ENCODE data around the gene MYO3B.

MYO3B gene

GRCh38 chr2:170350929-170351826, 173.2 kb downstream of the MYO3B start:
- no peak for DNase-seq

- no peak for DNase-seq
Measured at GRCh38 chr2:170353723-170354122, 175.8 kb downstream of the MYO3B start.

- no peak for DNase-seq
Measured at GRCh38 chr2:170354388-170354787, 176.4 kb downstream of the MYO3B start.

GRCh38 chr2:170354855-170355780, 177.2 kb downstream of the MYO3B start:
- no peak for DNase-seq

GRCh38 chr2:170359466-170359865, 181.5 kb downstream of the MYO3B start:
- DNase-seq: no peak

GRCh38 chr2:170360546-170361089, 182.7 kb downstream of the MYO3B start:
- DNase-seq: no peak

- peak; percentile 69 for DNase-seq
Measured at GRCh38 chr2:170361090-170361936, 183.4 kb downstream of the MYO3B start.

- no peak for DNase-seq
Measured at GRCh38 chr2:170362313-170362870, 184.4 kb downstream of the MYO3B start.

GRCh38 chr2:170362871-170363631, 185.1 kb downstream of the MYO3B start:
- DNase-seq: no peak

- no peak for DNase-seq
Measured at GRCh38 chr2:170365003-170365402, 187.1 kb downstream of the MYO3B start.

- no peak for DNase-seq
Measured at GRCh38 chr2:170365686-170366085, 187.7 kb downstream of the MYO3B start.

GRCh38 chr2:170368370-170368769, 190.4 kb downstream of the MYO3B start:
- no peak for DNase-seq

- no peak for DNase-seq
Measured at GRCh38 chr2:170369228-170369627, 191.3 kb downstream of the MYO3B start.

- DNase-seq: no peak
Measured at GRCh38 chr2:170369894-170370293, 191.9 kb downstream of the MYO3B start.

- no peak for DNase-seq
Measured at GRCh38 chr2:170371231-170371998, 193.5 kb downstream of the MYO3B start.

- DNase-seq: no peak
Measured at GRCh38 chr2:170375192-170375591, 197.2 kb downstream of the MYO3B start.

GRCh38 chr2:170377500-170378207, 199.7 kb downstream of the MYO3B start:
- DNase-seq: no peak

- no peak for DNase-seq
Measured at GRCh38 chr2:170380267-170380666, 202.3 kb downstream of the MYO3B start.

GRCh38 chr2:170381678-170382077, 203.7 kb downstream of the MYO3B start:
- no peak for DNase-seq

- DNase-seq: no peak
Measured at GRCh38 chr2:170386554-170386953, 208.6 kb downstream of the MYO3B start.
